ENCODE results near the gene PGD.

GRCh38 chr1:10386761-10387676 lies 11.8 kb upstream of the PGD start:
- TF ChIP-seq, protein P1, sequence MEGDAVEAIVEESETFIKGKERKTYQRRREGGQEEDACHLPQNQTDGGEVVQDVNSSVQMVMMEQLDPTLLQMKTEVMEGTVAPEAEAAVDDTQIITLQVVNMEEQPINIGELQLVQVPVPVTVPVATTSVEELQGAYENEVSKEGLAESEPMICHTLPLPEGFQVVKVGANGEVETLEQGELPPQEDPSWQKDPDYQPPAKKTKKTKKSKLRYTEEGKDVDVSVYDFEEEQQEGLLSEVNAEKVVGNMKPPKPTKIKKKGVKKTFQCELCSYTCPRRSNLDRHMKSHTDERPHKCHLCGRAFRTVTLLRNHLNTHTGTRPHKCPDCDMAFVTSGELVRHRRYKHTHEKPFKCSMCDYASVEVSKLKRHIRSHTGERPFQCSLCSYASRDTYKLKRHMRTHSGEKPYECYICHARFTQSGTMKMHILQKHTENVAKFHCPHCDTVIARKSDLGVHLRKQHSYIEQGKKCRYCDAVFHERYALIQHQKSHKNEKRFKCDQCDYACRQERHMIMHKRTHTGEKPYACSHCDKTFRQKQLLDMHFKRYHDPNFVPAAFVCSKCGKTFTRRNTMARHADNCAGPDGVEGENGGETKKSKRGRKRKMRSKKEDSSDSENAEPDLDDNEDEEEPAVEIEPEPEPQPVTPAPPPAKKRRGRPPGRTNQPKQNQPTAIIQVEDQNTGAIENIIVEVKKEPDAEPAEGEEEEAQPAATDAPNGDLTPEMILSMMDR (IDR thresholded peaks at IDR 0.05): no peak
- TF ChIP-seq POLR2A (IDR thresholded peaks at IDR 0.05): no peak

Measured in prostate gland (tissue), 2 donors.